Osteoblast (primary cell): ENCODE measurements around the gene PROK2. TPM values are rescaled to one million over a fixed set of nuclear protein-coding genes. Genes with fewer than 3 reads are reported as not detected.

ENCODE experiments used
- DNase-seq: peaks from one replicate; pipeline ENCODE4 v3.0.0; 2011; ENCODE audit warnings: low spot score, mixed read lengths; ENCODE audit not compliant: insufficient read length; ENCODE audit errors: missing footprints
- H2AFZ ChIP-seq: 2 replicates; pipeline ENCODE4 v1.6.0; 2011; ENCODE audit warnings: mild to moderate bottlenecking, low read length
- H3K27ac ChIP-seq: 2 replicates; pipeline ENCODE4 v1.5.1; 2011; ENCODE audit warnings: mild to moderate bottlenecking, low read depth, low read length, moderate library complexity
- H3K27me3 ChIP-seq: 2 replicates; pipeline ENCODE4 v1.6.0; 2012; ENCODE audit warnings: mild to moderate bottlenecking, control low read depth, inconsistent platforms, low read length, moderate library complexity; ENCODE audit not compliant: insufficient read depth
- H3K36me3 ChIP-seq: 2 replicates; pipeline ENCODE4 v1.5.1; 2011; ENCODE audit warnings: mild to moderate bottlenecking, low read length, control low read depth, moderate library complexity; ENCODE audit not compliant: insufficient read depth
- H3K4me1 ChIP-seq: 2 replicates; pipeline ENCODE4 v1.5.1; 2011; ENCODE audit warnings: mild to moderate bottlenecking, low read length, control low read depth, moderate library complexity; ENCODE audit not compliant: insufficient read depth
- H3K4me2 ChIP-seq: 2 replicates; pipeline ENCODE4 v1.6.0; 2011; ENCODE audit warnings: mild to moderate bottlenecking, low read length; ENCODE audit not compliant: insufficient read depth
- H3K4me3 ChIP-seq: fragments of 200-600 bp; sonication (generic); 3 replicates; pipeline ENCODE4 v1.5.1; 2012; ENCODE audit warnings: mild to moderate bottlenecking, low read length, inconsistent platforms; ENCODE audit not compliant: insufficient read depth
- H3K79me2 ChIP-seq: 2 replicates; pipeline ENCODE4 v1.6.0; 2012; ENCODE audit warnings: mild to moderate bottlenecking, low read length, control low read depth, inconsistent platforms; ENCODE audit not compliant: insufficient read depth
- H3K9me3 ChIP-seq: 2 replicates; pipeline ENCODE4 v1.5.1; 2011; ENCODE audit warnings: low read depth, low read length, control low read depth
- H4K20me1 ChIP-seq: 2 replicates; pipeline ENCODE4 v1.6.0; 2012; ENCODE audit warnings: mild to moderate bottlenecking, low read length, control low read depth; ENCODE audit not compliant: insufficient read depth
- total RNA-seq: library from RNA; depleted of rRNA; stranded (reverse); fragments of >200 nt; gene quantifications from 2 replicates; pipeline ENCODE4 v1.2.3, GENCODE V29; 2012
- TF ChIP-seq, protein P1 (sequence below): IDR thresholded peaks from 2 replicates; pipeline ENCODE4 v1.5.1; 2011; ENCODE audit warnings: mild to moderate bottlenecking, low read depth, low read length, moderate library complexity; ENCODE audit errors: extremely low read depth

PROK2 gene
- total RNA-seq, 1 donor = not detected

DNA sequence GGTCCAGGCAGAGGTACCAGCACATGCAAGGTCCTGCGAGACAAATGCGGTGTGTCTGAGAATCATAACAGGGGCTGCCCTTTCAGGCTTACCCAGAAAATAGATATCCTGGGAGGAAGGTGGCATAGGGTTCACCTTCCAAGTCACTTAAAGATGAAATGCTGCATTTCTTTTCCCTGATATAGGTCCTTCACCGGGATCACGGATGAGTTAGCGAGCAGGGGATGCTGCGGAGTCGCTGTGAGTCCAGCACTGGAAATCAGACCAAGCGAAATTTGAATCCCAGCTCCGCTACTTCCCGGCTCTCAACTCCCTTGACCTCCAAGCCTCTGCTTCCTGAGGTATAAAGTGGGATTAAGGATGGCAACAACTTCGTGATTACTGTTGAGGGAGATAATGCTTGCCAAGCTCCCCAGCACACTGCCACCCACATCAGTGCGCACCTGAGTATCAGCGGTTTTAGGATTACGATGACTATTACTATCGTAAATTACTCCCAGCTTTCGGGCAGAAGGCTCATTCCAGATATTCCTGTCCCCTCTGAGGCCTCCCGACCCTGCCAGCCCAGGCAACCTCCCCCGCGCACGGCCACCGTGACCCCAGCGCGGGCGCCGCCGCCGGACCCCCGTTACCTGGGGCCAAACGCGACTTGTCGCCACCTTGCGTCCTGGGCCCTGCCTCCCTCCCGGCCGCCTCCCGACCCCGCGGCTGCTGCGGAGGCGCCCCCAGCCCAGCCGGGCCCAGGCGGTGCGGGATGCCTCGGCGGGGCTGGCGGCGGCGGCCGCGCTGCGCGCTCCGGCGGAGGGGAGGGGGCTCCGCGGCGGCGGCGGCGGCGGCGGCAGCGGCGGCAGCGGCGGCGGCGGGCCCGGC lies 31.9 kb downstream of the PROK2 start:
- Histone ChIP-seq H3K4me1 (no peaks in the 10 kb centered on the region), H4K20me1 (no peaks in the 10 kb centered on the region), H3K27ac (no peak overlapping the region), H3K36me3 (no peaks in the 10 kb centered on the region), H3K79me2 (no peaks in the 10 kb centered on the region), H3K4me3 (no peak overlapping the region), H3K4me2 (no peak overlapping the region), H2AFZ (no peak overlapping the region), H3K9me3 (no peaks in the 10 kb centered on the region), H3K27me3 (peaks cover 55% of the 10 kb centered on the region)
- DNase-seq = no peak
- TF ChIP-seq, protein P1, sequence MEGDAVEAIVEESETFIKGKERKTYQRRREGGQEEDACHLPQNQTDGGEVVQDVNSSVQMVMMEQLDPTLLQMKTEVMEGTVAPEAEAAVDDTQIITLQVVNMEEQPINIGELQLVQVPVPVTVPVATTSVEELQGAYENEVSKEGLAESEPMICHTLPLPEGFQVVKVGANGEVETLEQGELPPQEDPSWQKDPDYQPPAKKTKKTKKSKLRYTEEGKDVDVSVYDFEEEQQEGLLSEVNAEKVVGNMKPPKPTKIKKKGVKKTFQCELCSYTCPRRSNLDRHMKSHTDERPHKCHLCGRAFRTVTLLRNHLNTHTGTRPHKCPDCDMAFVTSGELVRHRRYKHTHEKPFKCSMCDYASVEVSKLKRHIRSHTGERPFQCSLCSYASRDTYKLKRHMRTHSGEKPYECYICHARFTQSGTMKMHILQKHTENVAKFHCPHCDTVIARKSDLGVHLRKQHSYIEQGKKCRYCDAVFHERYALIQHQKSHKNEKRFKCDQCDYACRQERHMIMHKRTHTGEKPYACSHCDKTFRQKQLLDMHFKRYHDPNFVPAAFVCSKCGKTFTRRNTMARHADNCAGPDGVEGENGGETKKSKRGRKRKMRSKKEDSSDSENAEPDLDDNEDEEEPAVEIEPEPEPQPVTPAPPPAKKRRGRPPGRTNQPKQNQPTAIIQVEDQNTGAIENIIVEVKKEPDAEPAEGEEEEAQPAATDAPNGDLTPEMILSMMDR = no peak

DNA sequence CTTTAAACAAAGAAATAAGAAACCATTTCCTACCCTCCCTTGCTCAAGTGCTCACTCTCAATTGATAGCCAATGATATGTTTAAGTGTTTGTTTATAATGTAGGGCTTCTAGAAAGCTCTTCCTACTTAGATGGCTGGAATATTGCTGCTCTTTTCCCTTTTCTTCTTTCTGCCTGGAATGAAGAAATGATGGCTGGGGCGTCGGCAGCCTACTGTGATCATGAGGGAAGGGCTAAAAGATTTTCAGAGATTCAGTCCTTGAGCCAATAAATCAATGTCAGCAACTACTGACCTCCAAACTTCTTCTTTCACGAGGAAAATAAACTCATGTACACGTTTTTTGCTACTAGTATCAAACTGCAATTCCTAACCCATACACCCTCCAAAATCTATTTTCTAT lies 33.3 kb downstream of the PROK2 start:
- Histone ChIP-seq H2AFZ (no peak overlapping the region), H3K4me1 (no peaks in the 10 kb centered on the region), H3K27ac (no peak overlapping the region), H3K4me3 (no peak overlapping the region), H3K9me3 (no peaks in the 10 kb centered on the region), H3K27me3 (peaks cover 46% of the 10 kb centered on the region), H3K4me2 (no peak overlapping the region), H3K36me3 (no peaks in the 10 kb centered on the region), H3K79me2 (no peaks in the 10 kb centered on the region), H4K20me1 (no peaks in the 10 kb centered on the region)
- TF ChIP-seq, protein P1 = no peak
- DNase-seq = no peak

- Histone ChIP-seq H3K4me1 (no peaks in the 10 kb centered on the region), H2AFZ (no peak overlapping the region), H3K79me2 (no peaks in the 10 kb centered on the region), H3K36me3 (no peaks in the 10 kb centered on the region), H3K4me2 (no peak overlapping the region), H4K20me1 (no peaks in the 10 kb centered on the region), H3K4me3 (no peak overlapping the region), H3K9me3 (peaks cover 2% of the 10 kb centered on the region), H3K27ac (no peak overlapping the region), H3K27me3 (no peaks in the 10 kb centered on the region)
- no peak for DNase-seq
- TF ChIP-seq, protein P1 = no peak
Measured at GRCh38 chr3:71744738-71745137, 40.2 kb downstream of the PROK2 start.

GRCh38 chr3:71742621-71743020 lies 42.3 kb downstream of the PROK2 start:
- H3K4me1 ChIP-seq = no peaks in the 10 kb centered on the region
- no peak for DNase-seq
- no peaks in the 10 kb centered on the region for H3K36me3 ChIP-seq
- H3K4me3 ChIP-seq = no peak overlapping the region
- TF ChIP-seq, protein P1 = no peak
- H3K27ac ChIP-seq = no peak overlapping the region
- peaks cover 2% of the 10 kb centered on the region for H3K9me3 ChIP-seq
- H4K20me1 ChIP-seq = no peaks in the 10 kb centered on the region
- H3K27me3 ChIP-seq = peaks cover 4% of the 10 kb centered on the region
- H3K4me2 ChIP-seq = no peak overlapping the region
- no peaks in the 10 kb centered on the region for H3K79me2 ChIP-seq
- no peak overlapping the region for H2AFZ ChIP-seq
